Brain microvascular endothelial cell (primary cell): Measurements from ENCODE around the gene SNAPC4.

ENCODE experiments used
- DNase-seq: peaks from one replicate; pipeline ENCODE4 v3.0.0-alpha.2; 2020
- H3K27ac ChIP-seq: fragments of 250-450 bp; sonication (Bioruptor Pico); 2 replicates; pipeline ENCODE4 v1.5.1; 2020; ENCODE audit warnings: mild to moderate bottlenecking, moderate library complexity
- H3K27me3 ChIP-seq: fragments of 250-450 bp; sonication (Bioruptor Pico); replicated peaks from 2 replicates; pipeline ENCODE4 v1.5.1; 2020; ENCODE audit warnings: mild to moderate bottlenecking
- H3K36me3 ChIP-seq: fragments of 250-450 bp; sonication (Bioruptor Pico); replicated peaks from 2 replicates; pipeline ENCODE4 v1.5.1; 2020; ENCODE audit warnings: mild to moderate bottlenecking
- H3K4me3 ChIP-seq: 2 replicates; pipeline ENCODE4 v1.5.1; 2011; ENCODE audit warnings: low read depth, mild to moderate bottlenecking, control low read depth, low read length, moderate library complexity
- CTCF ChIP-seq: IDR thresholded peaks from 2 replicates; pipeline ENCODE4 v1.5.1; 2011; ENCODE audit warnings: low read depth, mild to moderate bottlenecking, moderate library complexity, low read length, control low read depth, inconsistent platforms; ENCODE audit errors: missing control alignments
- in situ Hi-C: cut with HindIII; loops from 2 replicates; pipeline ENCODE4 v1.10.0; 2017; ENCODE audit warnings: low sequenced_read_pairs, low pct_ligation_motif_present

Gene SNAPC4

GRCh38 chr9:136367296-136368145, 32.4 kb downstream of the SNAPC4 start:
- no peak for DNase-seq
- in situ Hi-C loops: no loop called here
- Histone ChIP-seq H3K4me3 (no peak overlapping the region), H3K36me3 (no peaks in the 10 kb centered on the region), H3K27ac (no peak overlapping the region), H3K27me3 (no peaks in the 10 kb centered on the region)
- TF ChIP-seq CTCF: no peak

GRCh38 chr9:136366826-136367225, 33.1 kb downstream of the SNAPC4 start:
- H3K27me3 ChIP-seq: no peaks in the 10 kb centered on the region
- in situ Hi-C loops: no loop called here
- H3K27ac ChIP-seq: no peak overlapping the region
- no peak overlapping the region for H3K4me3 ChIP-seq
- no peaks in the 10 kb centered on the region for H3K36me3 ChIP-seq
- no peak for TF ChIP-seq CTCF
- no peak for DNase-seq

GRCh38 chr9:136365775-136366222, 34.2 kb downstream of the SNAPC4 start:
- TF ChIP-seq CTCF: no peak
- no peaks in the 10 kb centered on the region for H3K27me3 ChIP-seq
- no peak for DNase-seq
- H3K27ac ChIP-seq: no peak overlapping the region
- H3K36me3 ChIP-seq: no peaks in the 10 kb centered on the region
- no peak overlapping the region for H3K4me3 ChIP-seq
- in situ Hi-C loops: no loop called here

- H3K27ac ChIP-seq: no peak overlapping the region
- no peak for TF ChIP-seq CTCF
- DNase-seq: no peak
- no peaks in the 10 kb centered on the region for H3K27me3 ChIP-seq
- no peaks in the 10 kb centered on the region for H3K36me3 ChIP-seq
- H3K4me3 ChIP-seq: no peak overlapping the region
- in situ Hi-C loops: no loop called here
Measured at GRCh38 chr9:136364942-136365774, 34.8 kb downstream of the SNAPC4 start.

- Histone ChIP-seq H3K36me3 (no peaks in the 10 kb centered on the region), H3K27me3 (no peaks in the 10 kb centered on the region), H3K27ac (no peak overlapping the region), H3K4me3 (peak overlapping the region; percentile 9)
- TF ChIP-seq CTCF: no peak
- in situ Hi-C loops: no loop called here
- no peak for DNase-seq
Measured at GRCh38 chr9:136363949-136364748, 35.8 kb downstream of the SNAPC4 start.
